Ureter (tissue), 1 donor: ENCODE measurements around the gene ZSCAN9. TPM values are rescaled to one million over a fixed set of nuclear protein-coding genes. Genes with fewer than 3 reads are reported as not detected.
A peak's percentile ranks its signal among the peaks of the same experiment; 100 is the strongest.

Experiments used
- DNase-seq: peaks from one replicate; pipeline ENCODE4 v3.0.0-alpha.2; 2020; ENCODE audit warnings: low spot score
- total RNA-seq: library from RNA; stranded (reverse); gene quantifications from one replicate; pipeline ENCODE4 v1.2.4, GENCODE V29; 2023
- donor health status: DM: yes; HTN: yes; CAD: no.

Gene ZSCAN9
- total RNA-seq, 1 donor from 2014 or later: 22.4 TPM

GRCh38 chr6:28266962-28267694 lies 42.1 kb downstream of the ZSCAN9 start, which contains the start of gene ZSCAN26:
ZSCAN26 (plus strand) TSS chr6:28267143; CDS start chr6:28271920, 4,777 bp downstream.
- peak; percentile 82 for DNase-seq

GRCh38 chr6:28267695-28268059 lies 42.6 kb downstream of the ZSCAN9 start:
- no peak for DNase-seq

- no peak for DNase-seq
These were observed 44.4 kb downstream of the ZSCAN9 start for GRCh38 chr6:28269492-28269891.

- DNase-seq: no peak
These were observed 49.8 kb downstream of the ZSCAN9 start for GRCh38 chr6:28274888-28275287.

GRCh38 chr6:28277746-28278145 lies 52.7 kb downstream of the ZSCAN9 start:
- no peak for DNase-seq

GRCh38 chr6:28280595-28281287 lies 55.7 kb downstream of the ZSCAN9 start:
- DNase-seq: no peak

- peak; percentile 72 for DNase-seq
These were observed 56.4 kb downstream of the ZSCAN9 start, which contains the start of gene PGBD1 for GRCh38 chr6:28281288-28282064. PGBD1 (plus strand) TSS chr6:28281572; CDS start chr6:28283814, 2,242 bp downstream.

GRCh38 chr6:28282926-28283325 lies 57.9 kb downstream of the ZSCAN9 start:
- DNase-seq: no peak

Other genes with a start within 250 kb of the ZSCAN9 start
- 1.6 TPM for gene ZNF165, start 144.7 kb upstream of the ZSCAN9 start, total RNA-seq
- 9.9 TPM for gene ZSCAN16, start 100.7 kb upstream of the ZSCAN9 start, total RNA-seq
- gene ZKSCAN8, start 83.4 kb upstream of the ZSCAN9 start, total RNA-seq: 28.6 TPM
- 6.2 TPM for gene ZKSCAN4, start 27.0 kb downstream of the ZSCAN9 start, total RNA-seq
- 1.4 TPM for gene NKAPL, start 34.0 kb downstream of the ZSCAN9 start, total RNA-seq
- 16.9 TPM for gene ZSCAN26, start 41.9 kb downstream of the ZSCAN9 start, total RNA-seq
- 3.1 TPM for gene PGBD1, start 56.3 kb downstream of the ZSCAN9 start, total RNA-seq
- gene ZSCAN31, start 110.9 kb downstream of the ZSCAN9 start, total RNA-seq: 13.9 TPM
- 8.7 TPM for gene ZKSCAN3, start 124.7 kb downstream of the ZSCAN9 start, total RNA-seq
- gene ZSCAN12, start 174.5 kb downstream of the ZSCAN9 start, total RNA-seq: 11.1 TPM
- 11.2 TPM for gene ZSCAN23, start 218.2 kb downstream of the ZSCAN9 start, total RNA-seq